ENCODE data around the gene ARHGAP6. TPM values are rescaled to one million over a fixed set of nuclear protein-coding genes. Genes with fewer than 3 reads are reported as not detected.

ARHGAP6 gene
- total and polyA plus RNA-seq, 4 donors = 6.0 to 18.2 (median 12.3) TPM

GRCh38 chrX:11698702-11699101 lies 33.0 kb upstream of the ARHGAP6 start:
- ATAC-seq (ENCODE audit: insufficient read depth, low FRiP score) = no peak
- Histone ChIP-seq H3K36me3 (ENCODE audit: control insufficient read depth in 4 of 4, insufficient read depth in 4 of 4, low read length in 4 of 4) (no peaks in the 10 kb centered on the region), H3K9me3 (ENCODE audit: control insufficient read depth in 4 of 4, insufficient read depth in 3 of 4, low read length in 3 of 4) (no peaks in the 10 kb centered on the region), H3K4me3 (no peak overlapping the region), H3K27me3 (ENCODE audit: control insufficient read depth in 3 of 3, insufficient read depth in 3 of 3, low read length in 2 of 3) (peaks cover 0 to 11% (median 4%) of the 10 kb centered on the region in 3 donors), H3K27ac (ENCODE audit: low read depth in 1 of 2, low read length in 1 of 2) (no peak overlapping the region), H3K4me1 (ENCODE audit: control insufficient read depth in 5 of 5, insufficient read depth in 5 of 5, low read length in 5 of 5) (peaks cover 0 to 8% (median 0%) of the 10 kb centered on the region in 5 donors), H3K9ac (ENCODE audit: insufficient read depth in 1 of 2, low read length in 2 of 2) (no peak overlapping the region)
- no peak for TF ChIP-seq CTCF (IDR thresholded peaks at IDR 0.05; ENCODE audit: control extremely low read depth, extremely low read depth)
- peak in 2 of 3 donors; percentile 75 to 83 for DNase-seq
- WGBS, 2 donors = 66 to 78% methylated on average over 3 of the region's 3 CpGs

- no peak for TF ChIP-seq CTCF (IDR thresholded peaks at IDR 0.05; ENCODE audit: control extremely low read depth, extremely low read depth)
- Histone ChIP-seq H3K9ac (ENCODE audit: insufficient read depth in 1 of 2, low read length in 2 of 2) (no peak overlapping the region), H3K36me3 (ENCODE audit: control insufficient read depth in 4 of 4, insufficient read depth in 4 of 4, low read length in 4 of 4) (no peaks in the 10 kb centered on the region), H3K9me3 (ENCODE audit: control insufficient read depth in 4 of 4, insufficient read depth in 3 of 4, low read length in 3 of 4) (peaks cover 0 to 2% (median 0%) of the 10 kb centered on the region in 4 donors), H3K27me3 (ENCODE audit: control insufficient read depth in 3 of 3, insufficient read depth in 3 of 3, low read length in 2 of 3) (peaks cover 0 to 13% (median 3%) of the 10 kb centered on the region in 3 donors), H3K4me3 (no peak overlapping the region), H3K27ac (ENCODE audit: low read depth in 1 of 2, low read length in 1 of 2) (no peak overlapping the region), H3K4me1 (ENCODE audit: control insufficient read depth in 5 of 5, insufficient read depth in 5 of 5, low read length in 5 of 5) (no peaks in the 10 kb centered on the region)
- no peak for DNase-seq
- WGBS, 2 donors = 71 to 82% methylated on average over 2 of the region's 2 CpGs
- ATAC-seq (ENCODE audit: insufficient read depth, low FRiP score) = no peak
Measured at GRCh38 chrX:11688201-11688600, 22.5 kb upstream of the ARHGAP6 start.

GRCh38 chrX:11687157-11687556 lies 21.4 kb upstream of the ARHGAP6 start:
- 52 to 71% methylated on average over 2 of the region's 2 CpGs for WGBS, 2 donors
- H3K9me3 ChIP-seq (ENCODE audit: control insufficient read depth in 4 of 4, insufficient read depth in 3 of 4, low read length in 3 of 4) = peaks cover 0 to 2% (median 0%) of the 10 kb centered on the region in 4 donors
- no peaks in the 10 kb centered on the region for H3K4me1 ChIP-seq (ENCODE audit: control insufficient read depth in 5 of 5, insufficient read depth in 5 of 5, low read length in 5 of 5)
- H3K27ac ChIP-seq (ENCODE audit: low read depth in 1 of 2, low read length in 1 of 2) = peak overlapping the region in 1 of 2 donors; percentile 24
- no peak overlapping the region for H3K4me3 ChIP-seq
- no peak for ATAC-seq (ENCODE audit: insufficient read depth, low FRiP score)
- no peak for DNase-seq
- H3K27me3 ChIP-seq (ENCODE audit: control insufficient read depth in 3 of 3, insufficient read depth in 3 of 3, low read length in 2 of 3) = peaks cover 0 to 13% (median 0%) of the 10 kb centered on the region in 3 donors
- no peak overlapping the region for H3K9ac ChIP-seq (ENCODE audit: insufficient read depth in 1 of 2, low read length in 2 of 2)
- no peaks in the 10 kb centered on the region for H3K36me3 ChIP-seq (ENCODE audit: control insufficient read depth in 4 of 4, insufficient read depth in 4 of 4, low read length in 4 of 4)
- TF ChIP-seq CTCF (IDR thresholded peaks at IDR 0.05; ENCODE audit: control extremely low read depth, extremely low read depth) = no peak

GRCh38 chrX:11683057-11683456 lies 17.3 kb upstream of the ARHGAP6 start:
- no peak overlapping the region for H3K9ac ChIP-seq (ENCODE audit: insufficient read depth in 1 of 2, low read length in 2 of 2)
- ATAC-seq (ENCODE audit: insufficient read depth, low FRiP score) (no peak), DNase-seq (no peak)
- no peak overlapping the region for H3K27ac ChIP-seq (ENCODE audit: low read depth in 1 of 2, low read length in 1 of 2)
- H3K4me3 ChIP-seq = no peak overlapping the region
- H3K27me3 ChIP-seq (ENCODE audit: control insufficient read depth in 3 of 3, insufficient read depth in 3 of 3, low read length in 2 of 3) = peaks cover 0 to 16% (median 0%) of the 10 kb centered on the region in 3 donors
- WGBS, 2 donors = 81 to 89% methylated on average over 3 of the region's 3 CpGs
- no peaks in the 10 kb centered on the region for H3K9me3 ChIP-seq (ENCODE audit: control insufficient read depth in 4 of 4, insufficient read depth in 3 of 4, low read length in 3 of 4)
- no peak for TF ChIP-seq CTCF (IDR thresholded peaks at IDR 0.05; ENCODE audit: control extremely low read depth, extremely low read depth)
- no peaks in the 10 kb centered on the region for H3K4me1 ChIP-seq (ENCODE audit: control insufficient read depth in 5 of 5, insufficient read depth in 5 of 5, low read length in 5 of 5)
- H3K36me3 ChIP-seq (ENCODE audit: control insufficient read depth in 4 of 4, insufficient read depth in 4 of 4, low read length in 4 of 4) = no peaks in the 10 kb centered on the region

All from lung (tissue), 12 donors.